OCI-M1 (cell line): ENCODE data around the gene FHOD3.
A peak's percentile ranks its signal among the peaks of the same experiment; 100 is the strongest.

Experiments used
- DNase-seq: peaks from one replicate; lab custom pipeline; 2025; lab: John Stamatoyannopoulos, UW

The FHOD3 gene

GRCh38 chr18:36410346-36410745, 112.8 kb downstream of the FHOD3 start:
- DNase-seq, result no peak

- DNase-seq, result peak; percentile 20
Observed at GRCh38 chr18:36411745-36412168, 114.2 kb downstream of the FHOD3 start.

GRCh38 chr18:36412778-36413177, 115.3 kb downstream of the FHOD3 start:
- no peak for DNase-seq

- DNase-seq, result no peak
Observed at GRCh38 chr18:36415171-36415570, 117.7 kb downstream of the FHOD3 start.

GRCh38 chr18:36415625-36416024, 118.1 kb downstream of the FHOD3 start:
- no peak for DNase-seq

GRCh38 chr18:36419188-36419899, 121.8 kb downstream of the FHOD3 start:
- DNase-seq, result no peak

- DNase-seq, result peak; percentile 9
Observed at GRCh38 chr18:36419900-36420531, 122.5 kb downstream of the FHOD3 start.

GRCh38 chr18:36420826-36421225, 123.3 kb downstream of the FHOD3 start:
- DNase-seq, result peak; percentile 37

GRCh38 chr18:36424741-36425142, 127.2 kb downstream of the FHOD3 start:
- peak; percentile 74 for DNase-seq

- no peak for DNase-seq
Observed at GRCh38 chr18:36427369-36427768, 129.9 kb downstream of the FHOD3 start.

GRCh38 chr18:36427831-36428230, 130.3 kb downstream of the FHOD3 start:
- DNase-seq, result no peak

- DNase-seq, result no peak
Observed at GRCh38 chr18:36428431-36429029, 131.0 kb downstream of the FHOD3 start.

GRCh38 chr18:36432880-36433555, 135.5 kb downstream of the FHOD3 start:
- no peak for DNase-seq

GRCh38 chr18:36436387-36436786, 138.9 kb downstream of the FHOD3 start:
- no peak for DNase-seq

- no peak for DNase-seq
Observed at GRCh38 chr18:36440614-36441013, 143.1 kb downstream of the FHOD3 start.

- DNase-seq, result no peak
Observed at GRCh38 chr18:36441426-36442240, 144.1 kb downstream of the FHOD3 start.

- DNase-seq, result no peak
Observed at GRCh38 chr18:36442717-36443116, 145.2 kb downstream of the FHOD3 start.

GRCh38 chr18:36446059-36446458, 148.5 kb downstream of the FHOD3 start:
- DNase-seq, result no peak

- no peak for DNase-seq
Observed at GRCh38 chr18:36448384-36449290, 151.1 kb downstream of the FHOD3 start.

- no peak for DNase-seq
Observed at GRCh38 chr18:36449451-36449850, 151.9 kb downstream of the FHOD3 start.

- no peak for DNase-seq
Observed at GRCh38 chr18:36450264-36450663, 152.8 kb downstream of the FHOD3 start.
